Measurements from ENCODE around the gene CTBS. TPM values are rescaled to one million over a fixed set of nuclear protein-coding genes. Genes with fewer than 3 reads are reported as not detected.

The CTBS gene
- polyA plus RNA-seq, 1 donor (not counting 4 experiments of a cell fraction or from before 2014, with no cell fraction given) = 16.7 TPM

GRCh38 chr1:84587099-84587498 lies 12.9 kb upstream of the CTBS start:
- Histone ChIP-seq H3K27me3 (ENCODE audit: control insufficient read depth, extremely low read depth, insufficient read depth, low read length) (no peaks in the 10 kb centered on the region), H3K9me3 (ENCODE audit: control insufficient read depth, low read depth, low read length) (peaks cover 2% of the 10 kb centered on the region), H4K20me1 (ENCODE audit: control insufficient read depth, extremely low read depth, insufficient read depth, low read length) (no peaks in the 10 kb centered on the region), H3K79me2 (ENCODE audit: control insufficient read depth, insufficient read depth, low read length) (no peaks in the 10 kb centered on the region), H3K4me2 (ENCODE audit: control insufficient read depth, extremely low read depth, insufficient read depth, low read depth, low read length) (no peak overlapping the region), H3K4me1 (ENCODE audit: control insufficient read depth, extremely low read depth, insufficient read depth, low read length) (peaks cover 7% of the 10 kb centered on the region), H2AFZ (ENCODE audit: control insufficient read depth, low read length) (no peak overlapping the region), H3K27ac (ENCODE audit: control insufficient read depth, insufficient read depth, low read length) (no peak overlapping the region), H3K9me1 (ENCODE audit: control insufficient read depth, extremely low read depth, insufficient read depth, low read length) (no peaks in the 10 kb centered on the region), H3K4me3 (ENCODE audit: control insufficient read depth in 2 of 3, extremely low read depth in 1 of 3, insufficient read depth in 2 of 3, low read depth in 1 of 3, low read length in 3 of 3) (no peak overlapping the region), H3K36me3 (ENCODE audit: control insufficient read depth in 2 of 2, extremely low read depth in 1 of 2, insufficient read depth in 2 of 2, low read length in 2 of 2) (no peaks in the 10 kb centered on the region), H3K9ac (ENCODE audit: control insufficient read depth, extremely low read depth, insufficient read depth, low read length) (no peak overlapping the region)
- TF ChIP-seq, protein P1, sequence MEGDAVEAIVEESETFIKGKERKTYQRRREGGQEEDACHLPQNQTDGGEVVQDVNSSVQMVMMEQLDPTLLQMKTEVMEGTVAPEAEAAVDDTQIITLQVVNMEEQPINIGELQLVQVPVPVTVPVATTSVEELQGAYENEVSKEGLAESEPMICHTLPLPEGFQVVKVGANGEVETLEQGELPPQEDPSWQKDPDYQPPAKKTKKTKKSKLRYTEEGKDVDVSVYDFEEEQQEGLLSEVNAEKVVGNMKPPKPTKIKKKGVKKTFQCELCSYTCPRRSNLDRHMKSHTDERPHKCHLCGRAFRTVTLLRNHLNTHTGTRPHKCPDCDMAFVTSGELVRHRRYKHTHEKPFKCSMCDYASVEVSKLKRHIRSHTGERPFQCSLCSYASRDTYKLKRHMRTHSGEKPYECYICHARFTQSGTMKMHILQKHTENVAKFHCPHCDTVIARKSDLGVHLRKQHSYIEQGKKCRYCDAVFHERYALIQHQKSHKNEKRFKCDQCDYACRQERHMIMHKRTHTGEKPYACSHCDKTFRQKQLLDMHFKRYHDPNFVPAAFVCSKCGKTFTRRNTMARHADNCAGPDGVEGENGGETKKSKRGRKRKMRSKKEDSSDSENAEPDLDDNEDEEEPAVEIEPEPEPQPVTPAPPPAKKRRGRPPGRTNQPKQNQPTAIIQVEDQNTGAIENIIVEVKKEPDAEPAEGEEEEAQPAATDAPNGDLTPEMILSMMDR (optimal IDR thresholded peaks at IDR 0.05 in 1 of 3, IDR thresholded peaks at IDR 0.05 in 1 of 3, conservative IDR thresholded peaks at IDR 0.05 in 1 of 3; ENCODE audit: extremely low read depth in 1 of 3, insufficient read depth in 2 of 3, low read length in 3 of 3) = no peak
- no peak for TF ChIP-seq EZH2 (IDR thresholded peaks at IDR 0.05; ENCODE audit: low read length)
- dilution Hi-C loops (cut with MboI; ENCODE audit: extremely low pct_ligation_motif_present, low sequenced_read_pairs) = no loop called here
- no peak for DNase-seq (ENCODE audit: low read depth, low spot score)
- FAIRE-seq = no peak

DNA sequence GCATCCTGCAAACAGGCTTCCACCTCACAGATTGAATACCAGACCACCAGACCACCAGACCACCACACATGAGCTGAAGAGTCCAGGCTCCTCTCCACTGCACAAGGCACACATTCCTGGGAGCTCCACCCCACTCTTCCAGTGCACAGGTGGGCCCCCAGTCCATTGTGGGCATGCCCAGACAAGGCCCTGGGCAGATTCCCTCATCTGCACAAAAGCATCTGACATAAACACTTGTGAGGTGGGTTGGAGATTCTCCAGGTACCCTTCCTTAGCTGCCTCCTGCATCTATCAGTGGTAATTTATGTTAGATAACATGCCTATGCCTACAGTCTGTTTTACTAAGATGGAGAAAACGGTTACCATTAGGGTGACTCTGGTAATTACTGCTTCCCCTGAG lies 11.6 kb upstream of the CTBS start:
- Histone ChIP-seq H4K20me1 (ENCODE audit: control insufficient read depth, extremely low read depth, insufficient read depth, low read length) (no peaks in the 10 kb centered on the region), H3K4me1 (ENCODE audit: control insufficient read depth, extremely low read depth, insufficient read depth, low read length) (peaks cover 7% of the 10 kb centered on the region), H3K4me2 (ENCODE audit: control insufficient read depth, extremely low read depth, insufficient read depth, low read depth, low read length) (no peak overlapping the region), H3K4me3 (ENCODE audit: control insufficient read depth in 2 of 3, extremely low read depth in 1 of 3, insufficient read depth in 2 of 3, low read depth in 1 of 3, low read length in 3 of 3) (no peak overlapping the region), H3K36me3 (ENCODE audit: control insufficient read depth in 2 of 2, extremely low read depth in 1 of 2, insufficient read depth in 2 of 2, low read length in 2 of 2) (no peaks in the 10 kb centered on the region), H3K27me3 (ENCODE audit: control insufficient read depth, extremely low read depth, insufficient read depth, low read length) (no peaks in the 10 kb centered on the region), H3K9me3 (ENCODE audit: control insufficient read depth, low read depth, low read length) (peaks cover 2% of the 10 kb centered on the region), H3K79me2 (ENCODE audit: control insufficient read depth, insufficient read depth, low read length) (no peaks in the 10 kb centered on the region), H3K9me1 (ENCODE audit: control insufficient read depth, extremely low read depth, insufficient read depth, low read length) (no peaks in the 10 kb centered on the region), H2AFZ (ENCODE audit: control insufficient read depth, low read length) (peak overlapping the region; percentile 14), H3K27ac (ENCODE audit: control insufficient read depth, insufficient read depth, low read length) (no peak overlapping the region), H3K9ac (ENCODE audit: control insufficient read depth, extremely low read depth, insufficient read depth, low read length) (no peak overlapping the region)
- TF ChIP-seq EZH2 (IDR thresholded peaks at IDR 0.05; ENCODE audit: low read length) = no peak
- TF ChIP-seq, protein P1 (optimal IDR thresholded peaks at IDR 0.05 in 1 of 3, IDR thresholded peaks at IDR 0.05 in 1 of 3, conservative IDR thresholded peaks at IDR 0.05 in 1 of 3; ENCODE audit: extremely low read depth in 1 of 3, insufficient read depth in 2 of 3, low read length in 3 of 3) = no peak
- DNase-seq (ENCODE audit: low read depth, low spot score) = no peak
- FAIRE-seq = no peak
- dilution Hi-C loops (cut with MboI; ENCODE audit: extremely low pct_ligation_motif_present, low sequenced_read_pairs) = no loop called here
